H9 (cell line): ENCODE results near the gene PLAC9. TPM values are rescaled to one million over a fixed set of nuclear protein-coding genes. Genes with fewer than 3 reads are reported as not detected.

Experiments used
- DNase-seq: peaks from one replicate; pipeline ENCODE4 v3.0.0-alpha.2; 2017
- H2AFZ ChIP-seq: one replicate; pipeline ENCODE4 v1.6.1; 2013; ENCODE audit warnings: mild to moderate bottlenecking, low read length, control low read depth, moderate library complexity
- H2AK5ac ChIP-seq: 2 replicates; pipeline ENCODE4 v1.6.1; 2013; ENCODE audit warnings: low read length, control low read depth, mixed read lengths; ENCODE audit not compliant: insufficient read length
- H2BK120ac ChIP-seq: one replicate; pipeline ENCODE4 v1.6.1; 2013; ENCODE audit warnings: low read depth, mild to moderate bottlenecking, low read length, control low read depth, inconsistent platforms; ENCODE audit not compliant: poor library complexity, severe bottlenecking
- H2BK12ac ChIP-seq: 2 replicates; pipeline ENCODE4 v1.6.1; 2013; ENCODE audit warnings: low read length, control low read depth, mixed read lengths, low read depth; ENCODE audit not compliant: insufficient read length
- H2BK15ac ChIP-seq: 2 replicates; pipeline ENCODE4 v1.6.1; 2013; ENCODE audit warnings: low read depth, low read length, control low read depth
- H2BK20ac ChIP-seq: one replicate; pipeline ENCODE4 v1.6.1; 2013; ENCODE audit warnings: low read depth, mild to moderate bottlenecking, low read length, control low read depth, inconsistent platforms; ENCODE audit not compliant: poor library complexity, severe bottlenecking
- H2BK5ac ChIP-seq: 2 replicates; pipeline ENCODE4 v1.6.1; 2013; ENCODE audit warnings: low read length, control low read depth, mixed read lengths; ENCODE audit not compliant: insufficient read length
- H3K14ac ChIP-seq: 2 replicates; pipeline ENCODE4 v1.6.1; 2013; ENCODE audit warnings: low read length, control low read depth; ENCODE audit not compliant: insufficient read depth
- H3K18ac ChIP-seq: 2 replicates; pipeline ENCODE4 v1.6.1; 2013; ENCODE audit warnings: low read depth, mild to moderate bottlenecking, mixed read lengths, low read length, control low read depth; ENCODE audit not compliant: insufficient read length
- H3K23ac ChIP-seq: 2 replicates; pipeline ENCODE4 v1.6.1; 2013; ENCODE audit warnings: low read length, control low read depth, mixed read lengths, low read depth; ENCODE audit not compliant: insufficient read length
- H3K23me2 ChIP-seq: 2 replicates; pipeline ENCODE4 v1.6.1; 2013; ENCODE audit warnings: low read depth, mild to moderate bottlenecking, mixed read lengths, low read length, control low read depth; ENCODE audit not compliant: insufficient read length, poor library complexity, severe bottlenecking
- H3K27ac ChIP-seq: 2 replicates; pipeline ENCODE4 v1.5.1; 2013; ENCODE audit warnings: low read length, control low read depth, mixed read lengths, low read depth; ENCODE audit not compliant: insufficient read length
- H3K27me3 ChIP-seq: 2 replicates; pipeline ENCODE4 v1.6.1; 2013; ENCODE audit warnings: low read length, control low read depth, inconsistent platforms; ENCODE audit not compliant: insufficient read depth
- H3K4ac ChIP-seq: 2 replicates; pipeline ENCODE4 v1.6.1; 2013; ENCODE audit warnings: low read depth, mild to moderate bottlenecking, control low read depth, inconsistent platforms, low read length, moderate library complexity
- H3K4me1 ChIP-seq: 2 replicates; pipeline ENCODE4 v1.6.1; 2013; ENCODE audit warnings: low read length, control low read depth, inconsistent platforms; ENCODE audit not compliant: insufficient read depth
- H3K4me2 ChIP-seq: 2 replicates; pipeline ENCODE4 v1.6.1; 2013; ENCODE audit warnings: low read length, control low read depth, mixed read lengths; ENCODE audit not compliant: insufficient read length, insufficient read depth
- H3K56ac ChIP-seq: 2 replicates; pipeline ENCODE4 v1.6.1; 2013; ENCODE audit warnings: low read depth, mild to moderate bottlenecking, mixed read lengths, low read length, control low read depth; ENCODE audit not compliant: insufficient read length
- H3K79me1 ChIP-seq: 2 replicates; pipeline ENCODE4 v1.6.1; 2013; ENCODE audit warnings: low read depth, mild to moderate bottlenecking, moderate library complexity, low read length, control low read depth, inconsistent platforms; ENCODE audit not compliant: insufficient read depth, poor library complexity, severe bottlenecking
- H3K79me2 ChIP-seq: 2 replicates; pipeline ENCODE4 v1.6.1; 2013; ENCODE audit warnings: low read length, control low read depth, inconsistent platforms; ENCODE audit not compliant: insufficient read depth
- H3K9ac ChIP-seq: 2 replicates; pipeline ENCODE4 v1.6.1; 2013; ENCODE audit warnings: low read length, control low read depth, mixed read lengths; ENCODE audit not compliant: insufficient read length; ENCODE audit errors: extremely low read depth
- H3K9me3 ChIP-seq: one replicate; pipeline ENCODE4 v1.6.1; 2013; ENCODE audit warnings: low read depth, low read length, inconsistent platforms; ENCODE audit not compliant: control insufficient read depth
- H3T11ph ChIP-seq: one replicate; pipeline ENCODE4 v1.6.1; 2013; ENCODE audit warnings: mild to moderate bottlenecking, low read length, control low read depth, inconsistent platforms
- H4K20me1 ChIP-seq: one replicate; pipeline ENCODE4 v1.6.1; 2013; ENCODE audit not compliant: control insufficient read depth, insufficient read length, insufficient read depth
- H4K5ac ChIP-seq: 2 replicates; pipeline ENCODE4 v1.6.1; 2013; ENCODE audit warnings: low read depth, mild to moderate bottlenecking, mixed read lengths, low read length, control low read depth; ENCODE audit not compliant: insufficient read length
- H4K8ac ChIP-seq: replicated peaks from 2 replicates; pipeline ENCODE4 v1.6.1; 2013; ENCODE audit warnings: low read length, control low read depth, mixed read lengths, low read depth; ENCODE audit not compliant: insufficient read length
- H4K91ac ChIP-seq: 2 replicates; pipeline ENCODE4 v1.6.1; 2013; ENCODE audit warnings: low read depth, mild to moderate bottlenecking, moderate library complexity, mixed read lengths, low read length, control low read depth; ENCODE audit not compliant: insufficient read length
- H3K27ac Mint-ChIP-seq, 3 experiments: 2 replicates in 2 of 3; 3 replicates in 1 of 3; pipeline ENCODE4 v1.8.0; 2020 to 2021; ENCODE audit warnings: mixed read lengths in 3 of 3, mild to moderate bottlenecking in 1 of 3, moderate library complexity in 1 of 3
- H3K27me3 Mint-ChIP-seq: 2 replicates; pipeline ENCODE4 v1.8.0; 2021; ENCODE audit warnings: low read depth, mild to moderate bottlenecking, moderate library complexity, mixed read lengths
- H3K36me3 Mint-ChIP-seq, 3 experiments: 2 replicates in 2 of 3; 3 replicates in 1 of 3; pipeline ENCODE4 v1.8.0; 2020 to 2021; ENCODE audit warnings: low read depth in 3 of 3, mixed read lengths in 3 of 3; ENCODE audit not compliant: insufficient read depth in 1 of 3
- H3K4me1 Mint-ChIP-seq, 2 experiments: 2 replicates each; pipeline ENCODE4 v1.8.0; 2020; ENCODE audit warnings: mixed read lengths in 2 of 2
- H3K4me3 Mint-ChIP-seq, 2 experiments: 2 replicates in 1 of 2; 3 replicates in 1 of 2; pipeline ENCODE4 v1.8.0; 2020 to 2021; ENCODE audit warnings: mild to moderate bottlenecking in 2 of 2, mixed read lengths in 2 of 2, moderate library complexity in 1 of 2
- H3K9me3 Mint-ChIP-seq, 2 experiments: 2 replicates in 1 of 2; 3 replicates in 1 of 2; pipeline ENCODE4 v1.8.0; 2020; ENCODE audit warnings: mild to moderate bottlenecking in 2 of 2, mixed read lengths in 2 of 2, moderate library complexity in 1 of 2
- WGBS: extraction: QIAGEN DNeasy Blood & Tissue Kit; methylation state at CpG from one replicate; pipeline ENCODE4 v1.1.7; 2013; ENCODE audit warnings: missing lambda C conversion rate, low lambda C conversion rate, mixed read lengths; ENCODE audit not compliant: insufficient read length; ENCODE audit errors: extremely low coverage; 5-methylcytosine and 5-hydroxymethylcytosine counted together
- total RNA-seq: library from RNA; stranded (reverse); gene quantifications from 2 replicates; pipeline ENCODE4 v1.2.1, GENCODE V29; 2021
- TF ChIP-seq, protein P1 (sequence below): fragments of 200-600 bp; sonication (generic); conservative IDR thresholded peaks from 3 replicates; pipeline ENCODE4 v1.8.0; 2021; ENCODE audit warnings: antibody characterized with exemption, mild to moderate bottlenecking

Gene PLAC9
- total RNA-seq, 1 experiment from 2014 or later, result 4.3 TPM

DNA sequence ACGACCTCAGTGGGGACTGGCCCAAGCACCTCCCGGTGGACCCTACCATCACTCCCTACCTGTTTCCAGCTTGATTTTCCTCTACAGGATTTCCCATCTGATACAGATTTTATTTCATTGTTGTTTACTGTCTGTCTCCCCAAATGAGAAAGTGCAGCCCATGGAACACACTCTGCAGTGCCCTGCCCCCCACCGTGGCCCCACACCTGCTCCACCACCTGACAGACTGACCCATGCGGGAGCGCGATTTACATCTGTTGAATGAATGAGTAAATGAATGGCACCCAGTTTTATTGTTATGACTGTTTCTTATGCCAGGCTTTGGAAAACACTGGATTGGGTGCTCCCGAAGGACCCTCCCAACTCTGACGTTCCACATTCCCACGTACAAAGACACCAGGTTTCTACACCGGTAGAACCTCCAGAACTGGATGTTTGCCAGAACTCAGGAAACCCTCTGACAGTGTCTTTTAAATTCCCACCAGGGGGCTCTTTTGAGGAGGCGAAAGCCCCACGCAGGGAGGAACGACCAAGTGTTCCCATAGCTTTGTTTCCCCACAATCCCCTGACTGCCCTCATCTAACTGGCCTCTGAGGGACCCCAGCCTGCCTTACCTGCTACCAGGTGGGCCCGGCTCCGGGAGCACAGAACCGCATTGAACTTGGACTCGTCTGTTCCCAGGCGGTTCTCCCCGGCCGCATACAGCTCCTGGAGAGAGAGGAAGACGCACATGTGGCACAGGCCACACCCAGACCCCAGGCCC lies 29.0 kb downstream of the PLAC9 start:
- no peak overlapping the region for H3K4me2 ChIP-seq
- no peaks in the 10 kb centered on the region for H3K23me2 ChIP-seq
- H3K27me3 ChIP-seq, result no peaks in the 10 kb centered on the region
- TF ChIP-seq, protein P1, sequence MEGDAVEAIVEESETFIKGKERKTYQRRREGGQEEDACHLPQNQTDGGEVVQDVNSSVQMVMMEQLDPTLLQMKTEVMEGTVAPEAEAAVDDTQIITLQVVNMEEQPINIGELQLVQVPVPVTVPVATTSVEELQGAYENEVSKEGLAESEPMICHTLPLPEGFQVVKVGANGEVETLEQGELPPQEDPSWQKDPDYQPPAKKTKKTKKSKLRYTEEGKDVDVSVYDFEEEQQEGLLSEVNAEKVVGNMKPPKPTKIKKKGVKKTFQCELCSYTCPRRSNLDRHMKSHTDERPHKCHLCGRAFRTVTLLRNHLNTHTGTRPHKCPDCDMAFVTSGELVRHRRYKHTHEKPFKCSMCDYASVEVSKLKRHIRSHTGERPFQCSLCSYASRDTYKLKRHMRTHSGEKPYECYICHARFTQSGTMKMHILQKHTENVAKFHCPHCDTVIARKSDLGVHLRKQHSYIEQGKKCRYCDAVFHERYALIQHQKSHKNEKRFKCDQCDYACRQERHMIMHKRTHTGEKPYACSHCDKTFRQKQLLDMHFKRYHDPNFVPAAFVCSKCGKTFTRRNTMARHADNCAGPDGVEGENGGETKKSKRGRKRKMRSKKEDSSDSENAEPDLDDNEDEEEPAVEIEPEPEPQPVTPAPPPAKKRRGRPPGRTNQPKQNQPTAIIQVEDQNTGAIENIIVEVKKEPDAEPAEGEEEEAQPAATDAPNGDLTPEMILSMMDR, result peak; percentile 62
- Mint-ChIP-seq H3K36me3 (peaks cover 23 to 59% (median 55%) of the 10 kb centered on the region in 3 experiments; a peak in 6 of 7 replicates), H3K9me3 (no peaks in the 10 kb centered on the region), H3K4me1 (peaks cover 24% of the 10 kb centered on the region in 2 experiments), H3K27me3 (peaks cover 1% of the 10 kb centered on the region), H3K4me3 (no peak overlapping the region), H3K27ac (peak overlapping the region in 2 of 3 experiments; percentile 69 to 81; a peak in 5 of 7 replicates)
- no peak overlapping the region for H3K14ac ChIP-seq
- no peak overlapping the region for H3K4ac ChIP-seq
- no peak overlapping the region for H3K56ac ChIP-seq
- H3T11ph ChIP-seq, result no peak overlapping the region
- H4K91ac ChIP-seq, result no peak overlapping the region
- H3K27ac ChIP-seq, result no peak overlapping the region
- no peaks in the 10 kb centered on the region for H4K20me1 ChIP-seq
- peak; percentile 42 for DNase-seq
- no peak overlapping the region for H2AFZ ChIP-seq
- H3K4me1 ChIP-seq, result no peaks in the 10 kb centered on the region
- H2BK12ac ChIP-seq, result no peak overlapping the region
- H2BK5ac ChIP-seq, result no peak overlapping the region
- no peak overlapping the region for H4K8ac ChIP-seq
- no peak overlapping the region for H3K23ac ChIP-seq
- no peak overlapping the region for H2BK120ac ChIP-seq
- no peak overlapping the region for H3K9ac ChIP-seq
- H2BK20ac ChIP-seq, result no peak overlapping the region
- H3K9me3 ChIP-seq, result no peaks in the 10 kb centered on the region
- H2BK15ac ChIP-seq, result no peak overlapping the region
- no peak overlapping the region for H3K18ac ChIP-seq
- no peaks in the 10 kb centered on the region for H3K79me1 ChIP-seq
- no CpG with 5 or more reads among the region's 21 CpGs for WGBS
- H3K79me2 ChIP-seq, result no peaks in the 10 kb centered on the region
- H4K5ac ChIP-seq, result no peak overlapping the region
- H2AK5ac ChIP-seq, result no peak overlapping the region
